Activated CD4-positive, alpha-beta T cell treated with anti-CD3 and anti-CD28 coated beads, Interleukin-2, amount 10 ng/mL, durations not matched to agents 7 days and 5 days (primary cell): ENCODE data around the gene HSPB3. TPM values are rescaled to one million over a fixed set of nuclear protein-coding genes. Genes with fewer than 3 reads are reported as not detected.

Experiments
- CTCF ChIA-PET: fragments of 350-600 bp; sonication (Branson Sonifier 250); formaldehyde crosslinking; loops from one replicate; lab custom pipeline; 2021; ENCODE audit warnings: antibody characterized with exemption; lab: Charles Lee
- POLR2A ChIA-PET: fragments of 350-600 bp; sonication (Branson Sonifier 250); formaldehyde crosslinking; loops from one replicate; lab custom pipeline; 2021; ENCODE audit warnings: antibody characterized with exemption; lab: Charles Lee
- DNase-seq: peaks from one replicate; pipeline ENCODE4 v3.0.0-alpha.2; 2020
- H3K27ac Mint-ChIP-seq: one replicate; pipeline ENCODE4 v1.8.0; 2021; ENCODE audit warnings: mild to moderate bottlenecking, moderate library complexity, mixed read lengths
- H3K27me3 Mint-ChIP-seq: one replicate; pipeline ENCODE4 v1.8.0; 2021; ENCODE audit warnings: mixed read lengths
- H3K36me3 Mint-ChIP-seq: one replicate; pipeline ENCODE4 v1.8.0; 2021; ENCODE audit warnings: low read depth, mixed read lengths
- H3K4me1 Mint-ChIP-seq: one replicate; pipeline ENCODE4 v1.8.0; 2021; ENCODE audit warnings: mixed read lengths
- H3K4me3 Mint-ChIP-seq: one replicate; pipeline ENCODE4 v1.8.0; 2021; ENCODE audit warnings: mild to moderate bottlenecking, moderate library complexity, mixed read lengths
- H3K9me3 Mint-ChIP-seq: one replicate; pipeline ENCODE4 v1.8.0; 2021; ENCODE audit warnings: mixed read lengths
- total RNA-seq, 2 experiments: library from RNA; stranded (reverse); gene quantifications; one replicate each; pipeline ENCODE4 v1.2.3, GENCODE V29; 2021

HSPB3 gene
- total RNA-seq, 2 experiments from 2014 or later = not detected

DNA sequence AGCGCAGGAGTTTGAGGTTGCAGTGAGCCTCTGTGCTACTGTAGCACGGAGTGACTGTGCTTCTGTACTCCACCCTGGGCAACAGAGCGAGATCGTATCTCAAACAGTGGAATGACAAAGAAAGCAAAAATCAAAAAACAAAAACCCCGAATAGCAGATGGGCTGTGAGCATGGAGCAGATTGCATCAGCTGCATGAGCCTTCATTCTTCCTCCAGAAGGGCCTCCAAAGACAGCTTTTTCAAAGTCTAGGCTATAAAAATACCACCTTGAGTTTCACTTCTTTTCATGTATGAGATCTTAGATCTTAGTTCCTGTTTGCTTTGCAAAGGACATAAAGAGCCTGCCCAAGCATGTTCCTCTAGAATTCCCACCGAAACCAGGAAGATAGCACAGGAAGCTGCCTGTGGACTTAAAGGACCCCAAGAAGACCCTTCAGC is 15.0 kb upstream of the HSPB3 start:
- peak overlapping the region; percentile 9 for H3K4me3 Mint-ChIP-seq
- ChIA-PET CTCF (interaction anchor here (0.5 to 0.7 kb wide), 2 partner anchors 103 to 1002 kb away, joined by 3 to 7 read pairs; no protein-coding TSS in a partner anchor), POLR2A (no interaction called here)
- H3K27me3 Mint-ChIP-seq = peaks cover 1% of the 10 kb centered on the region
- H3K9me3 Mint-ChIP-seq = no peaks in the 10 kb centered on the region
- H3K27ac Mint-ChIP-seq = peak overlapping the region; percentile 89
- peaks cover 33% of the 10 kb centered on the region for H3K4me1 Mint-ChIP-seq
- H3K36me3 Mint-ChIP-seq = no peaks in the 10 kb centered on the region
- DNase-seq = peak; percentile 61

DNA sequence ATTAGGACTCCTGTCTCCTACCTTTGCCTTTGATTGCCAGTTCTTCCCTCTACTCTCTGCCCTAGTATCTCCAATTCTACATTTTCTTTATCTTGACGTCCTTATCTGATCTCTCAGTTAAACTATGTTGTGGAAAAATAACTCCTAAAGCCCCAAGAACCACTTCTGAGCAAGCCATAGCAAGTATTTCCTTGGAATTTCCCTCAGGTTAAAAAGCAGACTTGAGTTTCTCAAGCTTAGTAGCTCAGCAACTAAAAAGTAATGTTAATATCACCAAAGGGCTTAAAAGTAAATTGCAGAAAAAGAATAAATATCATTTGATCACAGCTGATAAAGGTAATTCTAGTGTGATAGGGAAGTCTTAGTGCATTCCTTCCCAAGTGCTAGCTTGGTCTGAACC is 13.2 kb upstream of the HSPB3 start:
- Mint-ChIP-seq H3K9me3 (no peaks in the 10 kb centered on the region), H3K27me3 (peaks cover 1% of the 10 kb centered on the region), H3K4me3 (no peak overlapping the region), H3K4me1 (peaks cover 33% of the 10 kb centered on the region), H3K27ac (peak overlapping the region; percentile 15), H3K36me3 (no peaks in the 10 kb centered on the region)
- DNase-seq = no peak
- CTCF ChIA-PET = interaction anchor here (0.6 kb wide), 2 partner anchors 163 to 1276 kb away, joined by 3 to 5 read pairs; no protein-coding TSS in a partner anchor
- POLR2A ChIA-PET = no interaction called here

DNA sequence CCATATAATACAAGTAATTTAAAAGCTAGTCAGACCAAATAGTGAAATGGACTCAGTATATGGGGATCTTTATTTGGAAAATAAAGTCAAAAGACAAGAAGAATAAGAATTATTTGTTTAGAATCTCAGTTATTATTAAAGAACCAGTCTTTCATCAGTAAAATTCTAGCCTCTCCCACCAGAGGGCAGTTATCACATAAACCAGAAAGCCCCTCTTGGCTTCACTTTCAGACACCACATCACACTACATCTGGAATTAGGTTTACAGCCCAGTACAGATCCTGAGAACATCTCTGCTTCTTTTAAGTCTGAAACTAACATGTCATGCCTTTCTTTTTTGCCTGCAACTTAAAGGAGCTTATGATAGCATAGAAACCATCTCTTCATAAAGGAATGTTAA is 12.2 kb upstream of the HSPB3 start:
- Mint-ChIP-seq H3K27ac (no peak overlapping the region), H3K4me3 (no peak overlapping the region), H3K4me1 (peaks cover 33% of the 10 kb centered on the region), H3K27me3 (peaks cover 1% of the 10 kb centered on the region), H3K36me3 (no peaks in the 10 kb centered on the region), H3K9me3 (no peaks in the 10 kb centered on the region)
- DNase-seq = no peak
- ChIA-PET CTCF (interaction anchor here (0.6 to 1.3 kb wide), 4 partner anchors 18 to 437 kb away, joined by 3 to 5 read pairs (median 4); no protein-coding TSS in a partner anchor), POLR2A (no interaction called here)

DNA sequence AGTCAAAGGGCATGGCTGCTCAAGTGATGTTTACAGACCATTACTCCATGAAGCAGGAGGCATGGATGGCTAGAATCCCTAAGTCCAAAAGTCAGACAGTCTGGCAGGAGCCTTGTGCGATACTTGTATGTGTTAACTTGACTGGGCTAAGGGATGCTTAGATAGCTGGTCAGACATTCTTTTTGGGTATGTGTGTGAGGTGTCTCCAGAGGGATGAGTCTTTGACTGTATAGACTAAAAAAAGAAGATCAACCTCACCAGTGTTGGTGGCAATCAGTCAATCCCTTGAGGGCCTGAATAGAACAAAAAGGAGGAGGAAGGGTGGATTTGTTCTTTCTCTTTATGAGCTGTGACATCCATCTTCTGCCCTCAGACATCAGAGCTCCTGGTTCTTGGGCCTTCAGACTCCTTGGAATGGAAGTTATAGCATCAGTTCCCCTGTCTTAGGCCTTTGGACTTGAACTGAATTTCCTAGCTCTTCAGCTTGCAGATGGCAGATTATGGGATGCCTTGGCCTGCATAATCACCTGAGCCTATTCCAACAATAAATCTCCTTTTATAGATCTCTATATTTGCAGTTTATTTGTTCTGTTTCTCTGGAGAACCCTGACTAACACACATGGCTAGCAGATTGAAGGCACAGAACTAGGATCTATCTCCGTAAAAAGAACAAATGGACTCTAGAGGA is 9.7 kb upstream of the HSPB3 start:
- Mint-ChIP-seq H3K9me3 (no peaks in the 10 kb centered on the region), H3K27ac (no peak overlapping the region), H3K36me3 (no peaks in the 10 kb centered on the region), H3K4me3 (no peak overlapping the region), H3K4me1 (peaks cover 12% of the 10 kb centered on the region), H3K27me3 (no peaks in the 10 kb centered on the region)
- DNase-seq = no peak
- POLR2A ChIA-PET = no interaction called here
- CTCF ChIA-PET = interaction anchor here (0.5 to 1.1 kb wide), 4 partner anchors 9 to 168 kb away, joined by 3 read pairs; no protein-coding TSS in a partner anchor

DNA sequence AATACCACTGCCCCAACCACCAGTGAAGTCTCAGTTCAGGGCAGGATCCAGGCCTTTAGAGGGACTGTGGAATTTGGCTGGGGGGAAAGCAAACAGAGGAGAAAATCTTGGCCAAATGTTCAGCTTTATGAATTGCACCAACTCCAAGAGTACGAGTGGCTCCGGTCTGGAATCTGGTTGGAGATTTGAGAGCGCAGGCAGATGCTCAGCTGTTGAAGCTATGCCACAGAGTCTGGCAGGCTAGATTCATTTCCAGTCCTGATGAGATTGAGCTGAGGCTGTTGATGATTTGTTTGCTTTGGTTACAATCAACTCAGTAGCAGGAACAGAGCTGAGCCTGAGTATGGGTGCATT is 9.1 kb upstream of the HSPB3 start:
- no peak for DNase-seq
- ChIA-PET CTCF (interaction anchor here (0.5 to 1.1 kb wide), 3 partner anchors 8 to 115 kb away, joined by 3 read pairs; no protein-coding TSS in a partner anchor), POLR2A (no interaction called here)
- H3K27ac Mint-ChIP-seq = no peak overlapping the region
- H3K36me3 Mint-ChIP-seq = no peaks in the 10 kb centered on the region
- no peaks in the 10 kb centered on the region for H3K27me3 Mint-ChIP-seq
- H3K4me3 Mint-ChIP-seq = no peak overlapping the region
- H3K4me1 Mint-ChIP-seq = peaks cover 7% of the 10 kb centered on the region
- H3K9me3 Mint-ChIP-seq = no peaks in the 10 kb centered on the region

DNA sequence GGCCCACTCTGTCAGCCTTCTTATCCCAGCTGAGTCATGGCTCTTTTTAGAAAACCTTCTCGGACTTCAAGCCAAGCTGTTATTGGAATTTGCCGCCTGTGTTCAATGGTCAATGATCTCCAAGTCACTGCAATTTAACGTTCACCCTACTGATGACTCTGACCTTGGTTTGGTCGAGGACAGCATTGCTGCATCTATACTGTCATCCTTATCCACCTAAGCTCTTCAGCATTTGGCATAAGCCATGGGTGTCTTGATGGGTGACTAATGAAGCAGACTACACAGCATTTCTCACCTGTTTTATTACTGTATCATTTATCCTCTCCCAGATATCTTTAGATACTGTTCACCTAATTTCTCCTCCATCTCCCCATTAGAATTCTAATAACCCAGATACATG is 5.6 kb upstream of the HSPB3 start:
- CTCF ChIA-PET = interaction anchor here (0.6 to 0.7 kb wide), 2 partner anchors 7 to 499 kb away, joined by 3 to 4 read pairs; no protein-coding TSS in a partner anchor
- no peak overlapping the region for H3K27ac Mint-ChIP-seq
- H3K4me1 Mint-ChIP-seq = no peaks in the 10 kb centered on the region
- POLR2A ChIA-PET = no interaction called here
- no peak for DNase-seq
- peaks cover 10% of the 10 kb centered on the region for H3K27me3 Mint-ChIP-seq
- no peak overlapping the region for H3K4me3 Mint-ChIP-seq
- H3K9me3 Mint-ChIP-seq = no peaks in the 10 kb centered on the region
- H3K36me3 Mint-ChIP-seq = no peaks in the 10 kb centered on the region

DNA sequence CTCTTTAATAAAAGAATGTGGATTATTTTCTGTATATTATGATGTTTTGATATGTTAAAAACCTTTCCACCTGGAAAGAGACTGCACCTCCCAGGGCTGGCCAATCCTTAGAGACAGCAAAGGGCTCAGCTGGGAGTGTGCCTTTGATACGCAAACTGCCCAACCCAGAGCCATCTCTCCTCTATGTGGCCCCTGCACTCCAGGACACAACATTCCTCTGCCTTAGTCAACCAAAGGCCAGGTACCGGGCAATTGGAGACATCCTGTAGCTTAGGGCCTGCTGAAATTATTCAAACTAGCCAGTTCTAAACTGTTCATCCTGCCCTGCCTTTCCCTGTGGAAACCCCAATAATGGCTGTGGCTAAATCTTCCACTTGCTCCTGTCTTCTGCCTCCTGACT is 5.0 kb upstream of the HSPB3 start:
- no peak for DNase-seq
- H3K4me1 Mint-ChIP-seq = no peaks in the 10 kb centered on the region
- no peak overlapping the region for H3K4me3 Mint-ChIP-seq
- ChIA-PET CTCF (no interaction called here), POLR2A (no interaction called here)
- H3K36me3 Mint-ChIP-seq = no peaks in the 10 kb centered on the region
- no peaks in the 10 kb centered on the region for H3K9me3 Mint-ChIP-seq
- H3K27me3 Mint-ChIP-seq = peaks cover 14% of the 10 kb centered on the region
- H3K27ac Mint-ChIP-seq = no peak overlapping the region

DNA sequence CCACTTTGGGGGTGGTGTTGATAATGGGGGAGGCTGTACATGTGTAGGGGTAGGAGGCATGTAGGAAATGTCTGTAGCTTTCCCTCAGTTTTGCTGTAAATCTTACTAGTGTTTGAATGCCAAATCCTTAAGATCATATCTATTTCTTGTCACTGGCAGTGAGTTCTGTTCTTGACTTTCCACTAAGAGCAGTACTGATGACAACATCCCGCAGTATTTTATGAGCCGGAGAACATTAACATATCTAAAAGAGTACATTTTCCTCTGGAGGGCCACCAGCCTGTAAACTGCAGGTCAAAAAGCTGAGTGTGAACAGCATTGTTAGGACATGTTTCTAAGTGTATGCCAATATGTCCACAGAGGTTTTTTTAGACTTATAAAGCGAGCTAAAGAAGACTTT is 2.5 kb upstream of the HSPB3 start:
- Mint-ChIP-seq H3K36me3 (no peaks in the 10 kb centered on the region), H3K27me3 (peaks cover 25% of the 10 kb centered on the region), H3K9me3 (no peaks in the 10 kb centered on the region), H3K4me1 (no peaks in the 10 kb centered on the region), H3K27ac (no peak overlapping the region), H3K4me3 (no peak overlapping the region)
- DNase-seq = no peak
- POLR2A ChIA-PET = no interaction called here
- CTCF ChIA-PET = no interaction called here

DNA sequence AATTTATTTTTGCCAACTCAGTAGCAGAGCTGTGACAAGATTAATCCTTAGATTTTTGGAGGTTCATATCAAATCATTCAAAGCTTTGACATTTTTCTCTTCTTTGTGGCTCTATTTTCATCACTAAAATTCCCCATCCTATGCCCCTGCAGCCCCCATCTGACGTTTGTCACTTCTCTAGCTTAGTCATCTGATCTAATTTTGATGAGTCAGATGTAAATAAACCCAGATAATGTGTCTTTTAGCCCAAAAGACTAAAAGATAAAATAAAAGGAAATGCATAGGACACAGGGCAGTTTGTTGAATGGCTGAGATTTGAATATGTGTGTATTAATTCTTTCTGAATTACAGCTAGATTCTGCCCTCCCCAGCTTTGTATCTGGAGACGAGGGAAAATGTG is 897 bp upstream of the HSPB3 start:
- Mint-ChIP-seq H3K4me1 (no peaks in the 10 kb centered on the region), H3K4me3 (no peak overlapping the region), H3K27ac (no peak overlapping the region), H3K36me3 (no peaks in the 10 kb centered on the region), H3K9me3 (no peaks in the 10 kb centered on the region), H3K27me3 (peaks cover 30% of the 10 kb centered on the region)
- no peak for DNase-seq
- CTCF ChIA-PET = interaction anchor here (0.6 to 1.4 kb wide), 4 partner anchors 9 to 34 kb away, joined by 3 to 5 read pairs (median 3); no protein-coding TSS in a partner anchor
- POLR2A ChIA-PET = no interaction called here

DNA sequence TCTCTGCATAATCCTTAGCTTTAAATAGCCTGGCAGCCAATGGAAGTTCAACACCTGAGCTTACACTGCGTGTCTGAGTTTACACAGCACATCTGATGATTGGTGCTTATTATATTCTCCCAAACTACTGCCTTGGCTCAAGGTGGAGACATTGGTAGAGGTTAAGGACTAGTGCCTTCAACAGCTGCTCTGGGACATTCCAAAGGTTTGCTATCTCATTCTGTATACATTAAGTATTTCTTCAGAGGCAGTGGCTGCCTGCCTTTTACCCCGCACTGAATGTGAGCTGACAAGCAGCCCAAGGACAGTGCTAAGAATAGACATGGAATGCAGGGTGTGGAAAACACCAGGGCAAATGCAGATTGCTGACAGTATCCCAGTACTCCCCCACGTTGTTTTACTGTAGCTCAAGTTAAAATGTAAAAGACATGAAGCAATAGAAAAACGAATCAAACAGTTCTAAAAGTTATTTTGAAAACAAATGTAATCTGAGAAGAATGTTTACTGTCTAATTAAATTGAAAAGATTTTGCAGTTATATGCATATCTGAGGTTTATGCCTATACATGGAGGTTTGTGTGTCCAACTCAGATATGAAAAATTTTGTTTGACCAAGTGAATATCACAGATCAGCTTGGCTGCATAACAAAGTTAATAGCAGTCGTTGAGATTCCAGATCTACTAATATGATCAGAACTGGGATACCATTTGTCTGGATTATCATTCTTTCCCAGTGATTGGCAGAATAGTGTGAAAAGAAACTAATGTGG is 1.8 kb downstream of the HSPB3 start:
- Mint-ChIP-seq H3K27me3 (peaks cover 30% of the 10 kb centered on the region), H3K9me3 (peaks cover 15% of the 10 kb centered on the region), H3K27ac (no peak overlapping the region), H3K4me1 (no peaks in the 10 kb centered on the region), H3K4me3 (no peak overlapping the region), H3K36me3 (no peaks in the 10 kb centered on the region)
- ChIA-PET CTCF (interaction anchor here (0.6 to 1.2 kb wide), 2 partner anchors 8 to 18 kb away, joined by 3 read pairs; no protein-coding TSS in a partner anchor), POLR2A (no interaction called here)
- DNase-seq = no peak

DNA sequence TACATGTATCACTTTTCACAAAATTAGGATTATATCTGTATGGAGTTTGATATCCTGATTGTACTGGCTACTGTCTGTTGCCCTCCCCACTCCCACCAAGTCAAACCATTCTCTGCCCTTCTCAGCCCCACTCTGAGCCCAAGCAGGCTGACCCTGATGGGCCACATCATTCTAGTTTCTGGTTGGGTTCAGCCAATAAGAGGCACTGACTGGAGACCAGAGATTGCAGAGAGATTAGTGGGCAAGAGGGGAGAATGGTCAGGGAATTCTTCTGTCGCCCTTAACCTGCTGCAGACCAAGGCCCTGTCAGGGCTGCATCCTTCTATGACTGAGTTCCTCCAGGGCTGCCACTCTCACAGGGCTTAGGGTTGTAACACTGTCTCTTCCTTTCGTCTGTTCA is 2.7 kb downstream of the HSPB3 start:
- peaks cover 26% of the 10 kb centered on the region for H3K27me3 Mint-ChIP-seq
- DNase-seq = no peak
- H3K27ac Mint-ChIP-seq = no peak overlapping the region
- no peak overlapping the region for H3K4me3 Mint-ChIP-seq
- ChIA-PET POLR2A (no interaction called here), CTCF (no interaction called here)
- H3K36me3 Mint-ChIP-seq = no peaks in the 10 kb centered on the region
- H3K4me1 Mint-ChIP-seq = no peaks in the 10 kb centered on the region
- H3K9me3 Mint-ChIP-seq = peaks cover 15% of the 10 kb centered on the region

DNA sequence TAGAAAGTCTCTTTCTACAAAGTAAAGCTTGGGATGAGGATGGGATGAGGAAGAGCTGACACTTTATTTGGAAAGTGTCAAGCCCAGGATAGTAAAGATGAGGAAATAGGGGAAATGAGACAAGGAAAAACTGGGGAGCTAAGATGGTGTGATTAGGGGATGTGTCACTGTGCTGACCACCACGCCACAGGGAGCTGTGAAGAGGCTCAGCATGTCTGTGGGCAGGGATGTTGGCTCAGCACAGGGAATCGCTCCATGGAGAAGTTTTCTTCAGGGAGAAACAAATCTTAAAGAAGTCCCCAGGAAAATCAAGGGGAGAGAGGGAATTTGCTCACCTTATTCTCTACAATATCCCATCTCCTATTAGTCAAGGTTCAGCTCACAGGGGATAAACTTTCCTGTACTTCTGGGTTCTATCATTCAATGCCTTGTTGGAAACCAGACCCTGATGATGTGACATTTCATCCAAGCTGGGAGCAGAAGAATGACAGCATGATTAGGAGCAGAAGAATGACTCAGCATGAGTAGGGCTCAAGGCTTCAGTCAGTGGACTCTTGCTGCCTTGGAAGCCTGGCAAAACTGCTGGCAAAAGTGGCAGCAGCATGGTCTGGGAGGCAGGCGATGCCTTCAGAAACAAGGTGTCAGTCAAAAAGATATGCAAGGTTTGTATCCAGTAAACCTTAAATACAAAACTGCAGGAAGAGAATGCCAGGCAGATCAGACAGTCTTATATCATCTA is 4.9 kb downstream of the HSPB3 start:
- CTCF ChIA-PET = interaction anchor here (1.1 kb wide), 1 partner anchor 17 kb away, joined by 3 read pairs; no protein-coding TSS in a partner anchor
- DNase-seq = no peak
- H3K27ac Mint-ChIP-seq = no peak overlapping the region
- H3K4me3 Mint-ChIP-seq = no peak overlapping the region
- no peaks in the 10 kb centered on the region for H3K4me1 Mint-ChIP-seq
- POLR2A ChIA-PET = no interaction called here
- H3K9me3 Mint-ChIP-seq = peaks cover 15% of the 10 kb centered on the region
- no peaks in the 10 kb centered on the region for H3K36me3 Mint-ChIP-seq
- H3K27me3 Mint-ChIP-seq = peaks cover 16% of the 10 kb centered on the region
